HG03457 (cell line): Measurements from ENCODE around the gene AUH.
"Not testable (repeated sequence)": the region's sequence is repeated elsewhere in the genome, so short reads cannot be mapped to it uniquely, and the experiment has no call there.

ENCODE experiments used
- ATAC-seq: cut with Tn5 transposase; IDR thresholded peaks from one replicate; pipeline ENCODE4 v1.9.1; 2021; ENCODE audit warnings: moderate number of reproducible peaks; ENCODE audit not compliant: unreplicated experiment

The AUH gene, protein sequence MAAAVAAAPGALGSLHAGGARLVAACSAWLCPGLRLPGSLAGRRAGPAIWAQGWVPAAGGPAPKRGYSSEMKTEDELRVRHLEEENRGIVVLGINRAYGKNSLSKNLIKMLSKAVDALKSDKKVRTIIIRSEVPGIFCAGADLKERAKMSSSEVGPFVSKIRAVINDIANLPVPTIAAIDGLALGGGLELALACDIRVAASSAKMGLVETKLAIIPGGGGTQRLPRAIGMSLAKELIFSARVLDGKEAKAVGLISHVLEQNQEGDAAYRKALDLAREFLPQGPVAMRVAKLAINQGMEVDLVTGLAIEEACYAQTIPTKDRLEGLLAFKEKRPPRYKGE

GRCh38 chr9:91361291-91362050 lies at the start of gene AUH:
Gene AUH, minus strand, starts transcription at chr9:91361918. Its CDS starts 29 bp downstream, at chr9:91361889.
- ATAC-seq = peak; percentile 71

- ATAC-seq = no peak
Observed at GRCh38 chr9:91411096-91411771, 49.5 kb upstream of the AUH start.

- no peak for ATAC-seq
Observed at GRCh38 chr9:91410161-91410560, 48.4 kb upstream of the AUH start.

- ATAC-seq = no peak
Observed at GRCh38 chr9:91408475-91408874, 46.8 kb upstream of the AUH start.

GRCh38 chr9:91407580-91408318 lies 46.0 kb upstream of the AUH start:
- ATAC-seq = no peak

GRCh38 chr9:91405343-91406077 lies 43.8 kb upstream of the AUH start:
- ATAC-seq = no peak

DNA sequence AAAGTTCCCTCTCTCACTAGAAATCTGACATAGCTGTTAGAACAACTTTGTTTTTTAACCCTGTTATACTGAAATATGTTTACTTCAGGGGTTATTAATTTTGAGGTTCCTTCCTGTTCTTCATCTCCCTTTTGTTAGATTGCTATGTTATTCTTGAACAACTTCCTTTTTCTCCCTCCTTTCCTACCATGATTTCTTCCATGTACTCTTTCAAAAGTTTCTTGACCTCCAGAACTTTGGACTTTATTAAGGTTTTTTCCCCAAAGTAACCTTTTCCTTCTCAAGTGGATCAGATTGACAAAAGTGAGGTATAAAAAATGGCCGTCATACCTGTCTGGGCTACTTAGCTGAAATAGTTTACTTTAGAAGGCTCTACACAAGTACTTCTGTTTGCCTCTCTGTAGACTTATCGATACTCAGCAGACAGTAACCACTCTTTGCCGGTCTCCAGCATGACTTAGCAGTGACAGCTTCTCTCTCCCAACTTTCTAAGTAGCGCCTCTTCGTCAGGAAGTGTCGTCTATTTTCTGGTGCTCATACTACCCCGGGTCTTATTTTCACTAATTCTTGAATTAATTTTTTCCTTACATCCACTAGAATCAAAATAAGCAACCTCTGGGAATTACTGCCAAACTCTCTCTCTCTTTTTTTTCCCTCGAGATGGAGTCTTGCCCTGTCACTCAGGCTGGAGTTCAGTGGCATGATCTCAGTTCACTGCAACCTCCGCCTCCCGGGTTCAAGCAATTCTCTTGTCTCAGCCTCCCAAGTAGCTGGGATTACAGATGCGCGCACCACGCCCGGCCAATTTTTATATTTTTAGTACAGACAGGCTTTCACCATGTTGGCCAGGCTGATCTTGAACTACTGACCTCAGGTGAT lies 42.2 kb upstream of the AUH start:
- no peak for ATAC-seq

- no peak for ATAC-seq
Observed at GRCh38 chr9:91398926-91399325, 37.2 kb upstream of the AUH start.

GRCh38 chr9:91395553-91396471 lies 34.1 kb upstream of the AUH start:
- ATAC-seq = no peak

- no peak for ATAC-seq
Observed at GRCh38 chr9:91395106-91395552, 33.4 kb upstream of the AUH start.

DNA sequence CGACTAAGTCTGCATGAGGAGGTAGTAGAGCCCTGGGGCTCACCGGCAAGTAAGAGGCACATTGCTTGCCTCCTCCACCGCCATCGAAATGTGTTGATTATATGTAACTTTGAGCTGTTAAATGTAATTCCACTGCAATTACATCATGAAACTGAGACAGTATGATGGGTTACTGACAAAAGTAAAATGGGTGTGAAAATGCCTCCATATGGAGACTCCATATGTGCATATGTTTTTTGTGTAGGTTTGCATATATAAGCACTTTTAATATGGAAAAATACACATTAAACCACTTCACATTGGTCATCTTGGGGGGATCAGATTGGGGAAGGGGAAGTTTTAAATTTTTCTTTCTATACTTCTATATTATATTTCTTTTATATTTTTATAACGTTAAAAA lies 32.1 kb upstream of the AUH start:
- no peak for ATAC-seq

- ATAC-seq = no peak
Observed at GRCh38 chr9:91392435-91392834, 30.7 kb upstream of the AUH start.

- no peak for ATAC-seq
Observed at GRCh38 chr9:91391818-91392217, 30.1 kb upstream of the AUH start.

DNA sequence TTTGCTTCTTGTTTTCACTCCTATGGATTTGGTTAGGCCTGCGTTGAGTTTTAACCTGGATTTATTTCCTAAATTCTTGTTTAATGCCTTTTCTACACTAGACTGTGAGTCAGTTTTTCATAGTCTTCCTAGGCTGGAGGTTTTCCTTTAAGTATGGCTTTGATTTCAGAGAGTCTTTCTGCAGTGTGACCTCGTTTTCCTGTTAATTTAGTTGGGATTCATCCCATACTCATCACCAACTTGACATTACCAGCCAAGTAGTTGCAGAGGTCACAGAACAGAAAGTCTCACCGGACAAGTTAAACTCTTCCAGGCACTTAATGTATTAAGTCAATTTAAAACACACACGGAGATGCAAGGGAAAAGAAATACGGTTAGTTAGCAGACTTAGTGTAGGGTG lies 29.7 kb upstream of the AUH start:
- no peak for ATAC-seq

- not testable (repeated sequence) for ATAC-seq
Observed at GRCh38 chr9:91389686-91390085, 28.0 kb upstream of the AUH start.

DNA sequence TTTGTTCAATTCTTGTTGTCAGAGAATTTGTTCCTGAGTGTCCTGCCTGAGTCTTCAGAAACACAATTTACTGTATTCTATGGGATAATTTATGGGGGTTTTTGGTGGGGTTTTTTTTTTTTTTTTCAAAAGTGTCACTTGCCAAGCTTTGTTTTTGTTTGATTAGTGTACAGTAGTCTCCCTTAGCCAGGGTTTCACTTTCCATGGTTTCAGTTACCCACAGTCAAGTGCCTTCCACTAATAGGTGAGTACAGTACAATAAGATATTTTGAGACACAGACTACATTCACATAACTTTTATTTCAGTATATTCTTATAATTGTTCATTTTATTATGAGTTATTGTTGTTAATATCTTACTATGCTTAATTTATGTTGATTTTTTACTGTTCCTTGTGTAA lies 25.0 kb upstream of the AUH start:
- ATAC-seq = no peak

GRCh38 chr9:91384954-91385353 lies 23.2 kb upstream of the AUH start:
- no peak for ATAC-seq

- ATAC-seq = no peak
Observed at GRCh38 chr9:91383577-91383976, 21.9 kb upstream of the AUH start.
